A549 (cell line): Measurements from ENCODE around the gene CAMKMT.

ENCODE experiments used
- EP300 ChIP-seq, 2 experiments: fragments of >200 bp; sonication (Bioruptor Twin); formaldehyde crosslinking; IDR thresholded peaks; 2 replicates in 1 of 2; 3 replicates in 1 of 2; pipeline ENCODE4 v1.6.1; 2016 to 2017
- FOSL2 ChIP-seq, 2 experiments: fragments of 450-650 bp in 1 of 2; fragments of >200 bp in 1 of 2; sonication (Bioruptor Twin) in 1 of 2; formaldehyde crosslinking; IDR thresholded peaks; 2 replicates each; pipeline versions ENCODE4 v1.5.0 to v1.6.1; 2016 to 2020; ENCODE audit warnings: mild to moderate bottlenecking in 1 of 2, moderate library complexity in 1 of 2
- HDAC2 ChIP-seq: fragments of 200-600 bp; sonication (generic); IDR thresholded peaks from 2 replicates; pipeline ENCODE4 v1.6.1; 2016
- JUN ChIP-seq, 2 experiments: fragments of >200 bp; sonication (Bioruptor Twin); formaldehyde crosslinking; IDR thresholded peaks; 2 replicates in 1 of 2; 3 replicates in 1 of 2; pipeline ENCODE4 v1.6.1; 2016 to 2017
- MYC ChIP-seq: IDR thresholded peaks from 2 replicates; pipeline ENCODE4 v1.6.1; 2012; ENCODE audit warnings: mild to moderate bottlenecking, inconsistent platforms, low read length, improper control_type of control experiment, borderline replicate concordance
- POLR2A ChIP-seq: IDR thresholded peaks from 2 replicates; pipeline ENCODE4 v1.6.1; 2012; ENCODE audit warnings: mild to moderate bottlenecking, low read length
- RCOR1 ChIP-seq: fragments of 150-350 bp; IDR thresholded peaks from 2 replicates; pipeline ENCODE4 v1.6.1; 2014; ENCODE audit warnings: antibody characterized with exemption, low read length, low read depth
- TF ChIP-seq, protein P1 (sequence below): fragments of 200-600 bp; sonication (generic); IDR thresholded peaks from 2 replicates; pipeline ENCODE4 v1.6.1; 2016; ENCODE audit warnings: antibody characterized with exemption, mild to moderate bottlenecking, moderate library complexity
- TF ChIP-seq, protein P2 (sequence below): fragments of >200 bp; sonication (Bioruptor Twin); formaldehyde crosslinking; IDR thresholded peaks from 3 replicates; pipeline ENCODE4 v1.5.1; 2016

DNA sequence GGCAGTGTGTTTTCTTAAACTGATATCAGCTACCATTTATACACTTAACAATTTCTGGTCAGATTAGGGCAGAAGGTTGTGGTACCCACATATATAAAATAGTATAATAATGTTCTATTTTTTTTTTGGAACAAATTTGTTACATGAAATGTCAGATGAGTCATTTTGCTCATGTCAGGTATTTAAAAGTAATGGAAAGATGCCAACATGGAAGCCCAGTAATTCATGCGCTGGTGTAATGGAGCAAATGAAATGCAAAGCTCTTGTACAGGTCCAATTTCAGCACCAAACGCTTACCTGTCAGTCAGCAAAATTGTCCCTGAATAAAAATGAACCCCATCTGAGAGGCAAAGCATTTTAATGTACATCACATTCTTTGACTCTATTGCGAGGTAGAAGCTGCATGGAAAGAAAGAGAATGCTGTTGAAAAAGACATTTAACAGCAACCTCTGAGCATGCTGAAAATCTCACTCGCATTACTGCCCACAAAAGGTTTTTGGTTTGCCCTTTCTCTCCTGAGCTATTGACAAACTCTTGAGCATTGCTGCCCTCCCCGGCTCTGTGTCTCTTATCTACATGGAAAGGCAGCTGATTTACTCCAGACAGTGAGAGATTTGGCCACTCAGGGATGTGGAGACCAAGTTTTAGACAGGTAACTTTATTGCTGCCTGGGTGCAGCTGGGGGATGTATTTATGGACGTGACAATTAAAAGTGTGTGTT, 217.5 kb downstream of the CAMKMT start:
- TF ChIP-seq RCOR1 (no peak), POLR2A (no peak), EP300 (IDR thresholded peaks at IDR 0.05) (no peak), JUN (IDR thresholded peaks at IDR 0.05) (no peak), FOSL2 (IDR thresholded peaks at IDR 0.05) (no peak), FOSL2 (CRISPR knock-in tag; IDR thresholded peaks at IDR 0.05) (no peak), MYC (no peak), HDAC2 (no peak)
- TF ChIP-seq, protein P1, sequence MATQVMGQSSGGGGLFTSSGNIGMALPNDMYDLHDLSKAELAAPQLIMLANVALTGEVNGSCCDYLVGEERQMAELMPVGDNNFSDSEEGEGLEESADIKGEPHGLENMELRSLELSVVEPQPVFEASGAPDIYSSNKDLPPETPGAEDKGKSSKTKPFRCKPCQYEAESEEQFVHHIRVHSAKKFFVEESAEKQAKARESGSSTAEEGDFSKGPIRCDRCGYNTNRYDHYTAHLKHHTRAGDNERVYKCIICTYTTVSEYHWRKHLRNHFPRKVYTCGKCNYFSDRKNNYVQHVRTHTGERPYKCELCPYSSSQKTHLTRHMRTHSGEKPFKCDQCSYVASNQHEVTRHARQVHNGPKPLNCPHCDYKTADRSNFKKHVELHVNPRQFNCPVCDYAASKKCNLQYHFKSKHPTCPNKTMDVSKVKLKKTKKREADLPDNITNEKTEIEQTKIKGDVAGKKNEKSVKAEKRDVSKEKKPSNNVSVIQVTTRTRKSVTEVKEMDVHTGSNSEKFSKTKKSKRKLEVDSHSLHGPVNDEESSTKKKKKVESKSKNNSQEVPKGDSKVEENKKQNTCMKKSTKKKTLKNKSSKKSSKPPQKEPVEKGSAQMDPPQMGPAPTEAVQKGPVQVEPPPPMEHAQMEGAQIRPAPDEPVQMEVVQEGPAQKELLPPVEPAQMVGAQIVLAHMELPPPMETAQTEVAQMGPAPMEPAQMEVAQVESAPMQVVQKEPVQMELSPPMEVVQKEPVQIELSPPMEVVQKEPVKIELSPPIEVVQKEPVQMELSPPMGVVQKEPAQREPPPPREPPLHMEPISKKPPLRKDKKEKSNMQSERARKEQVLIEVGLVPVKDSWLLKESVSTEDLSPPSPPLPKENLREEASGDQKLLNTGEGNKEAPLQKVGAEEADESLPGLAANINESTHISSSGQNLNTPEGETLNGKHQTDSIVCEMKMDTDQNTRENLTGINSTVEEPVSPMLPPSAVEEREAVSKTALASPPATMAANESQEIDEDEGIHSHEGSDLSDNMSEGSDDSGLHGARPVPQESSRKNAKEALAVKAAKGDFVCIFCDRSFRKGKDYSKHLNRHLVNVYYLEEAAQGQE: no peak
- TF ChIP-seq, protein P2, sequence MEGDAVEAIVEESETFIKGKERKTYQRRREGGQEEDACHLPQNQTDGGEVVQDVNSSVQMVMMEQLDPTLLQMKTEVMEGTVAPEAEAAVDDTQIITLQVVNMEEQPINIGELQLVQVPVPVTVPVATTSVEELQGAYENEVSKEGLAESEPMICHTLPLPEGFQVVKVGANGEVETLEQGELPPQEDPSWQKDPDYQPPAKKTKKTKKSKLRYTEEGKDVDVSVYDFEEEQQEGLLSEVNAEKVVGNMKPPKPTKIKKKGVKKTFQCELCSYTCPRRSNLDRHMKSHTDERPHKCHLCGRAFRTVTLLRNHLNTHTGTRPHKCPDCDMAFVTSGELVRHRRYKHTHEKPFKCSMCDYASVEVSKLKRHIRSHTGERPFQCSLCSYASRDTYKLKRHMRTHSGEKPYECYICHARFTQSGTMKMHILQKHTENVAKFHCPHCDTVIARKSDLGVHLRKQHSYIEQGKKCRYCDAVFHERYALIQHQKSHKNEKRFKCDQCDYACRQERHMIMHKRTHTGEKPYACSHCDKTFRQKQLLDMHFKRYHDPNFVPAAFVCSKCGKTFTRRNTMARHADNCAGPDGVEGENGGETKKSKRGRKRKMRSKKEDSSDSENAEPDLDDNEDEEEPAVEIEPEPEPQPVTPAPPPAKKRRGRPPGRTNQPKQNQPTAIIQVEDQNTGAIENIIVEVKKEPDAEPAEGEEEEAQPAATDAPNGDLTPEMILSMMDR: no peak
